T-cell (primary cell): ENCODE data around the gene PDSS2. TPM values are rescaled to one million over a fixed set of nuclear protein-coding genes. Genes with fewer than 3 reads are reported as not detected.
A peak's percentile ranks its signal among the peaks of the same experiment; 100 is the strongest.
"Not testable (repeated sequence)": the region's sequence is repeated elsewhere in the genome, so short reads cannot be mapped to it uniquely, and the experiment has no call there.

Experiments used
- ATAC-seq, 4 experiments: fragments of 200-7000 bp in 3 of 4; fragments of 150-1000 bp in 1 of 4; cut with Tn5 transposase; replicated peaks in 1 of 4; 1 replicate in 3 of 4; 2 replicates in 1 of 4; pipeline ENCODE4 v1.10.0; 2021; ENCODE audit warnings: moderate library complexity in 3 of 4, mild to moderate bottlenecking in 2 of 4, moderate number of reproducible peaks in 1 of 4
- CTCF ChIA-PET, 2 donors: fragments of 300-600 bp; sonication (Branson Sonifier 250); formaldehyde crosslinking; loops; one replicate each; lab custom pipeline; 2022; ENCODE audit warnings: antibody characterized with exemption in 2 of 2; lab: Charles Lee
- POLR2A ChIA-PET, 2 donors: fragments of 300-600 bp; sonication (Branson Sonifier 250); formaldehyde crosslinking; loops; one replicate each; lab custom pipeline; 2022; ENCODE audit warnings: antibody characterized with exemption in 2 of 2; lab: Charles Lee
- DNase-seq, 35 experiments: peaks; one replicate each; pipeline versions ENCODE4 v3.0.0 to v3.0.0-alpha.2; 2013 to 2023
- H3K27ac ChIP-seq: one replicate; pipeline ENCODE4 v1.5.1; 2013; ENCODE audit warnings: low read length
- H3K27me3 ChIP-seq, 2 experiments: replicated peaks in 1 of 2; 1 replicate in 1 of 2; 2 replicates in 1 of 2; pipeline versions ENCODE4 v1.6.1 to v1.7.0; 2013; ENCODE audit warnings: low read length in 1 of 2, mixed read lengths in 1 of 2; ENCODE audit not compliant: control insufficient read depth in 2 of 2, insufficient read depth in 2 of 2; ENCODE audit errors: extremely low read depth in 1 of 2
- H3K36me3 ChIP-seq, 2 donors: 1 replicate in 1 of 2; 2 replicates in 1 of 2; pipeline versions ENCODE4 v1.6.1 to v1.7.0; 2013; ENCODE audit warnings: low read length in 1 of 2; ENCODE audit not compliant: control insufficient read depth in 2 of 2, insufficient read depth in 1 of 2; ENCODE audit errors: extremely low read depth in 1 of 2
- H3K4me1 ChIP-seq, 2 experiments: 1 replicate in 1 of 2; 2 replicates in 1 of 2; pipeline versions ENCODE4 v1.6.1 to v1.7.0; 2013; ENCODE audit warnings: low read length in 2 of 2, mixed read lengths in 1 of 2; ENCODE audit not compliant: insufficient read depth in 2 of 2, control insufficient read depth in 1 of 2; ENCODE audit errors: extremely low read depth in 1 of 2
- H3K4me3 ChIP-seq, 2 donors: 1 replicate in 1 of 2; 2 replicates in 1 of 2; pipeline versions ENCODE4 v1.5.1 to v1.7.0; 2013; ENCODE audit warnings: mild to moderate bottlenecking in 2 of 2, low read length in 1 of 2, moderate library complexity in 1 of 2; ENCODE audit not compliant: control insufficient read depth in 1 of 2; ENCODE audit errors: extremely low read depth in 1 of 2
- H3K9me3 ChIP-seq: 2 replicates; pipeline ENCODE4 v1.7.0; 2013
- H3K27ac Mint-ChIP-seq, 2 donors: one replicate each; pipeline ENCODE4 v1.8.0; 2020 to 2021; ENCODE audit warnings: mild to moderate bottlenecking in 2 of 2, mixed read lengths in 2 of 2
- H3K27me3 Mint-ChIP-seq, 2 donors: one replicate each; pipeline ENCODE4 v1.8.0; 2021 to 2022; ENCODE audit warnings: mixed read lengths in 2 of 2
- H3K36me3 Mint-ChIP-seq: one replicate; pipeline ENCODE4 v1.8.0; 2021; ENCODE audit warnings: mixed read lengths
- H3K4me1 Mint-ChIP-seq, 3 donors: one replicate each; pipeline ENCODE4 v1.8.0; 2020 to 2022; ENCODE audit warnings: mixed read lengths in 3 of 3, mild to moderate bottlenecking in 1 of 3
- H3K4me3 Mint-ChIP-seq, 3 donors: one replicate each; pipeline ENCODE4 v1.8.0; 2020 to 2022; ENCODE audit warnings: mild to moderate bottlenecking in 3 of 3, mixed read lengths in 3 of 3, moderate library complexity in 3 of 3
- H3K9me3 Mint-ChIP-seq, 3 donors: one replicate each; pipeline ENCODE4 v1.8.0; 2020 to 2022; ENCODE audit warnings: mixed read lengths in 3 of 3
- WGBS: methylation state at CpG from one replicate; pipeline ENCODE4 v1.1.5; 2013; ENCODE audit warnings: missing lambda C conversion rate; ENCODE audit not compliant: insufficient coverage; 5-methylcytosine and 5-hydroxymethylcytosine counted together
- total RNA-seq, 35 experiments: library from RNA in 6 of 35; stranded (reverse) in 6 of 35; fragments of 120-200 nt in 1 of 35; gene quantifications; one replicate each; pipeline versions ENCODE4 v1.2.1 to v1.2.4 and lab custom pipeline; 2013 to 2026

PDSS2 gene
- total RNA-seq, 5 donors from 2014 or later (not counting 1 experiment from before 2014, with no cell fraction given), result 10.8 to 13.6 (median 11.8) TPM

DNA sequence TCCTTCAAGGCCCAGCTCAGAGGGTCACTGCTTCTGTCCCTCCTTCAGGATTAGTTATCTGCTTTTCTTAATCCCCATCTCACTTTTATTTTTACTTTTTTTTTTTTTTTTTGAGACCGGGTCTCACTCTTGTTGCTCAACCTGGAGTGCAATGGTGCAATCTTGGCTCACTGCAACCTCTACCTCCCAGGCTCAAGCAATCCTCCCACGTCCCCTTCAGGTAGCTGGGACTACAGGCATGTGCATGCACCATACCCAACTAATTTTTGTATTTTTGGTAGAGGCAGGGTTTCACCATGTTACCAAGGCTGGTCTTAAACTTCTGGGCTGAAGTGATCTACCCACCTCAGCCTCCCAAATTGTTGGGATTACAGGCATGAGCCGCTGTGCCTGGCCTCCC is 16.5 kb upstream of the PDSS2 start:
- WGBS, result no CpG with 5 or more reads among the region's 3 CpGs
- peaks cover 0 to 20% of the 10 kb centered on the region in 2 experiments for H3K27me3 ChIP-seq
- H3K4me1 Mint-ChIP-seq, ATAC-seq, H3K36me3 Mint-ChIP-seq, H3K4me3 Mint-ChIP-seq, H3K27ac Mint-ChIP-seq, H3K9me3 ChIP-seq, H3K4me3 ChIP-seq, H3K27ac ChIP-seq, H3K9me3 Mint-ChIP-seq, H3K4me1 ChIP-seq, CTCF ChIA-PET, H3K36me3 ChIP-seq, POLR2A ChIA-PET, DNase-seq: not testable (repeated sequence)
- peaks cover 20 to 25% of the 10 kb centered on the region in 2 donors for H3K27me3 Mint-ChIP-seq

DNA sequence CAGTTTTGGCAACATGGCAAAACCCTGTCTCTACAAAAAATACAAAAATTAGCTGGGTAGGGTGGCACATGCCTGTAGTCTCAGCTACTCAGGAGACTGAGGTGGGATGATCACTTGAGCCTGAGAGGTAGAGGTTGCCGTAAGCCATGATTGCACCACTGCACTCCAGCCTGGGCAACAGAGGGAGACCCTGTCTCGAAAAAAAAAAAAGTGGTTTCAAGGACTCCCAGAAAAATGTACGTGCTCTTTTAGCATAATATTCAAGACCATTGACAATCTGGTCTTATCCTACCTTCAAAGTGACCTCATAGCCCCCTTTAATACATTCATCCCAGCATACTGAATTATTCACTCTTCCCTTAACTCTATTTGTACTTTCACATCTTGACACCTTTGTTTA is 16.0 kb upstream of the PDSS2 start:
- CTCF ChIA-PET, ATAC-seq, POLR2A ChIA-PET, H3K4me3 Mint-ChIP-seq, H3K4me1 Mint-ChIP-seq, H3K27ac Mint-ChIP-seq, H3K9me3 ChIP-seq, H3K9me3 Mint-ChIP-seq, H3K36me3 Mint-ChIP-seq, DNase-seq, H3K4me3 ChIP-seq, H3K27ac ChIP-seq, H3K36me3 ChIP-seq, H3K4me1 ChIP-seq: not testable (repeated sequence)
- peaks cover 0 to 16% of the 10 kb centered on the region in 2 experiments for H3K27me3 ChIP-seq
- peaks cover 18 to 21% of the 10 kb centered on the region in 2 donors for H3K27me3 Mint-ChIP-seq
- 100% methylated on average over 2 of the region's 3 CpGs for WGBS

DNA sequence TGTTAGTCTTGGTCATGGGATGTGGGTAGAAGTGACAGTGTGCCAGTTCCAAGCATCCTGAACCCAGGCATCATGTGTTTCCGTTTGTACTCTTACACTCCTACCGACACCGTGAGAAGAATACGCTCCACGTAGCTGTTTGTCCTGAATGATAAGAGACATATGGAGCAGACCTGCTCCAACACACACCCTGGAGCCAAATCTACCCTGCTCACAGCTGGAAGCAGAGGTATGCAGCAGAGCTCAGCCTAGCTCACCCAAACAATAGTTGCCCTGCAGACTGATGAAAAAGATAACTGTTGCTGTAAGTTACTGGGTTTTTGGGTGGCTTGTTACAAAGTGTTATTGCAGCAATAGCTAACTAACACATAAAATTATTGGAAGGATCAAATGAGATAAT is 14.3 kb upstream of the PDSS2 start:
- H3K4me1 Mint-ChIP-seq, result no peaks in the 10 kb centered on the region
- Histone ChIP-seq H3K27me3 (peaks cover 0 to 13% of the 10 kb centered on the region in 2 experiments), H3K27ac (no peak overlapping the region), H3K4me1 (no peaks in the 10 kb centered on the region), H3K4me3 (no peak overlapping the region), H3K36me3 (no peaks in the 10 kb centered on the region), H3K9me3 (no peaks in the 10 kb centered on the region)
- DNase-seq (no peak), ATAC-seq (no peak)
- no peak overlapping the region for H3K27ac Mint-ChIP-seq
- no peaks in the 10 kb centered on the region for H3K36me3 Mint-ChIP-seq
- H3K27me3 Mint-ChIP-seq, result peaks cover 19 to 24% of the 10 kb centered on the region in 2 donors
- H3K4me3 Mint-ChIP-seq, result no peak overlapping the region
- CTCF ChIA-PET, result interaction anchor here in 1 of 2 donors (0.8 kb wide), 1 partner anchor 14 kb away, joined by 3 read pairs; the partner anchor contains the start of gene PDSS2
- no peaks in the 10 kb centered on the region for H3K9me3 Mint-ChIP-seq
- WGBS, result no CpG with 5 or more reads among the region's 5 CpGs
- POLR2A ChIA-PET, result no interaction called here

DNA sequence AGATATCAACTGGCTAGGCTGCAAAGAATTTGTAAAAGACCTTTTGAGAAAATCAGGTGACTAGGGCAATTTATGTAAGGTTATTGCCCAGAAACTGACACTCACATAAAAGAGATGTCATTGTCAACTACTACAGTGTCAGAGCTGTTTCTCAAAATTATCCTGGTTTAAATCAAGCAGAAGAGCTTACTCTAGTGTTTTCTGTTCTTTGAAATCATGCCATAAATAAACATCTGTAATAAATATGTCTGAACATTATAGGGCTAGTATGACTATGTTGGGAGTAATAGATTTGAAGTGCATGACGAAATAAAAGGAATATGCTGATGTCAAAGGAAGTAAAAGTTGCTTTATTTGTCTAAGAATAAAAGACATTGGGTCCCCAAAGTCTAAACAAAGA is 11.0 kb upstream of the PDSS2 start:
- Histone ChIP-seq H3K36me3 (no peaks in the 10 kb centered on the region), H3K27ac (no peak overlapping the region), H3K4me3 (no peak overlapping the region), H3K4me1 (no peaks in the 10 kb centered on the region), H3K9me3 (no peaks in the 10 kb centered on the region), H3K27me3 (peaks cover 0 to 5% of the 10 kb centered on the region in 2 experiments)
- H3K9me3 Mint-ChIP-seq, result no peaks in the 10 kb centered on the region
- DNase-seq (no peak), ATAC-seq (no peak)
- POLR2A ChIA-PET, result no interaction called here
- H3K27me3 Mint-ChIP-seq, result peaks cover 17 to 28% of the 10 kb centered on the region in 2 donors
- H3K27ac Mint-ChIP-seq, result no peak overlapping the region
- CTCF ChIA-PET, result interaction anchor here in 1 of 2 donors (1.8 kb wide), 1 partner anchor 10 kb away, joined by 9 read pairs; the partner anchor contains the start of gene PDSS2
- no peak overlapping the region for H3K4me3 Mint-ChIP-seq
- no peaks in the 10 kb centered on the region for H3K36me3 Mint-ChIP-seq
- H3K4me1 Mint-ChIP-seq, result no peaks in the 10 kb centered on the region
- WGBS, result no CpG with 5 or more reads among the region's 1 CpG

DNA sequence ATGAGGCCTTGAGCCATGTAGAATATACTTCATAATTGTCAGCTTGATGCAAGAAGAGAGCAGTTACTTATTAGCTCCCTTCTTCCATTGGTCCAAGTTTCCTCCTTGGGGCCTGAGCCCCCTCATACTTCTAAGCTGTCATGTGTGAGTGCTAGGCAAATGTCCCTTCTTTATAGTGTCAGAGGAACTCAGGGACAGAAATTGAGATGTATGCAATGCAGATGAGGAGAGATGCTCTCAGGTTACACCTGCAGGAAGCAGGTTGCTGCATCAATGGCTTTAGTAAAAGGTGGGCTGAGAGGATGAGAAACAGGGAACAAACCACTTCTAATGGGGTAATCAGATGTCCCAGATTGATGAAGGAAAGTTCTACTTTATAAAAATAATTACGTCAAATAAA is 6.7 kb upstream of the PDSS2 start:
- no peaks in the 10 kb centered on the region for H3K4me1 ChIP-seq
- no peak for ATAC-seq
- no peaks in the 10 kb centered on the region for H3K9me3 ChIP-seq
- no peak overlapping the region for H3K4me3 ChIP-seq
- Mint-ChIP-seq H3K27me3 (peaks cover 8 to 21% of the 10 kb centered on the region in 2 donors), H3K4me3 (no peak overlapping the region), H3K9me3 (no peaks in the 10 kb centered on the region), H3K36me3 (no peaks in the 10 kb centered on the region), H3K4me1 (no peaks in the 10 kb centered on the region), H3K27ac (no peak overlapping the region)
- H3K27ac ChIP-seq, result no peak overlapping the region
- no peaks in the 10 kb centered on the region for H3K36me3 ChIP-seq
- no CpG with 5 or more reads among the region's 1 CpG for WGBS
- H3K27me3 ChIP-seq, result no peaks in the 10 kb centered on the region
- ChIA-PET POLR2A (no interaction called here), CTCF (no interaction called here)
- no peak for DNase-seq

DNA sequence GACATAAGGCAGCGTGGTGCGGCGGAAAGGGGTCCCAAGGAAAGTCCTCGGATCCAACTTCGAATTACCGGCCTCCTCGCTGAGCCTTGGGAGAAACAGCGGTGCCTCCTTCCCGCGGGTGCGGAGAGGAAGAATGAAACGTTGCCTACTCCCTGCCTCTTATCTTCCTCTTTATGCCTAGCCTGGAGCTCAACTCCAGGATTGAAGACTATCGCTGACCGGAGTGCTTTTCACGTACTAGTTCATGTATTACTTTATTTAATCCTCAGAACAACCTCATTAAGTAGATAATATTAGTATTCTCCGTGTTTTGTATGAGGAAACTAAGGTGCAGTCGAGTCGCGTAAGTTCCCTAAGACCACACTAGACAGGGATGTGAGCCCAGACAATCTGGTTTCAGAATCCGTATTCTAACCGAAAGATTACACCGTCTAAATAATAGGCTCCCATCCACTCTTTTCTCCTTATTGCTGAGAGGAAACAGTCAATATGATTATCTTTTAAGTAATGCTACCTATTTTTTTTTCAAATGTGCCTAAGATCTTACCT is 793 bp upstream of the PDSS2 start:
- peaks cover 7 to 15% of the 10 kb centered on the region in 2 experiments for H3K4me1 ChIP-seq
- H3K4me3 ChIP-seq, result peak overlapping the region; percentile 71 to 85
- POLR2A ChIA-PET, result interaction anchor here (0.5 to 1.8 kb wide), 4 partner anchors 407 to 1134 kb away, joined by 3 to 5 read pairs (median 4); no protein-coding TSS in a partner anchor
- no peak for DNase-seq
- no peaks in the 10 kb centered on the region for H3K27me3 Mint-ChIP-seq
- H3K4me3 Mint-ChIP-seq, result peak overlapping the region; percentile 94 to 97 (median 96)
- H3K9me3 Mint-ChIP-seq, result no peaks in the 10 kb centered on the region
- no peaks in the 10 kb centered on the region for H3K27me3 ChIP-seq
- H3K27ac Mint-ChIP-seq, result peak overlapping the region; percentile 95 to 96
- no peaks in the 10 kb centered on the region for H3K36me3 ChIP-seq
- CTCF ChIA-PET, result interaction anchor here in 1 of 2 donors (0.6 to 2.6 kb wide), 2 partner anchors 11 to 851 kb away, joined by 4 to 9 read pairs; no protein-coding TSS in a partner anchor
- 7% methylated on average over 12 of the region's 22 CpGs for WGBS
- no peak for ATAC-seq
- H3K27ac ChIP-seq, result peak overlapping the region; percentile 76
- H3K4me1 Mint-ChIP-seq, result peaks cover 24 to 31% (median 30%) of the 10 kb centered on the region in 3 donors
- H3K36me3 Mint-ChIP-seq, result peaks cover 2% of the 10 kb centered on the region
- no peaks in the 10 kb centered on the region for H3K9me3 ChIP-seq
